Activated naive CD8-positive, alpha-beta T cell (primary cell): Measurements from ENCODE around the gene KRTAP9-7.
"Not testable (repeated sequence)": the region's sequence is repeated elsewhere in the genome, so short reads cannot be mapped to it uniquely, and the experiment has no call there.

Experiments
- H3K27ac Mint-ChIP-seq: one replicate; pipeline ENCODE4 v1.8.0; 2021; ENCODE audit warnings: mixed read lengths
- H3K27me3 Mint-ChIP-seq: one replicate; pipeline ENCODE4 v1.8.0; 2021; ENCODE audit warnings: mixed read lengths
- H3K36me3 Mint-ChIP-seq: one replicate; pipeline ENCODE4 v1.8.0; 2021; ENCODE audit warnings: mixed read lengths
- H3K4me1 Mint-ChIP-seq: one replicate; pipeline ENCODE4 v1.8.0; 2021; ENCODE audit warnings: low read depth, mixed read lengths
- H3K4me3 Mint-ChIP-seq: one replicate; pipeline ENCODE4 v1.8.0; 2021; ENCODE audit warnings: mild to moderate bottlenecking, mixed read lengths
- H3K9me3 Mint-ChIP-seq: one replicate; pipeline ENCODE4 v1.8.0; 2021; ENCODE audit warnings: low read depth, mixed read lengths

Gene KRTAP9-7

GRCh38 chr17:41256291-41256685 is 19.2 kb upstream of the KRTAP9-7 start:
- peaks cover 12% of the 10 kb centered on the region for H3K4me1 Mint-ChIP-seq
- H3K27me3 Mint-ChIP-seq = peaks cover 5% of the 10 kb centered on the region
- no peaks in the 10 kb centered on the region for H3K9me3 Mint-ChIP-seq

GRCh38 chr17:41258406-41258805 is 17.1 kb upstream of the KRTAP9-7 start:
- Mint-ChIP-seq H3K4me1 (peaks cover 14% of the 10 kb centered on the region), H3K4me3 (no peak overlapping the region), H3K27ac (no peak overlapping the region), H3K36me3 (peaks cover 10% of the 10 kb centered on the region), H3K9me3 (no peaks in the 10 kb centered on the region), H3K27me3 (peaks cover 4% of the 10 kb centered on the region)

More at GRCh38 chr17:41256291-41256685, 19.2 kb upstream of the KRTAP9-7 start:
- no peak overlapping the region for H3K27ac Mint-ChIP-seq
- H3K36me3 Mint-ChIP-seq = peaks cover 8% of the 10 kb centered on the region
- H3K4me3 Mint-ChIP-seq = no peak overlapping the region

GRCh38 chr17:41263212-41263611 is 12.3 kb upstream of the KRTAP9-7 start:
- Mint-ChIP-seq H3K27me3 (peaks cover 3% of the 10 kb centered on the region), H3K4me3 (no peak overlapping the region), H3K36me3 (peaks cover 10% of the 10 kb centered on the region), H3K9me3 (no peaks in the 10 kb centered on the region), H3K4me1 (peaks cover 14% of the 10 kb centered on the region), H3K27ac (no peak overlapping the region)

- H3K36me3 Mint-ChIP-seq = peaks cover 7% of the 10 kb centered on the region
- no peaks in the 10 kb centered on the region for H3K9me3 Mint-ChIP-seq
- H3K4me1 Mint-ChIP-seq = peaks cover 14% of the 10 kb centered on the region
- peaks cover 3% of the 10 kb centered on the region for H3K27me3 Mint-ChIP-seq
- no peak overlapping the region for H3K27ac Mint-ChIP-seq
- no peak overlapping the region for H3K4me3 Mint-ChIP-seq
Observed at GRCh38 chr17:41264599-41264998, 10.9 kb upstream of the KRTAP9-7 start.

- peaks cover 13% of the 10 kb centered on the region for H3K4me1 Mint-ChIP-seq
- peaks cover 7% of the 10 kb centered on the region for H3K36me3 Mint-ChIP-seq
- no peak within 1 kb of the TSS for H3K4me3 Mint-ChIP-seq
- peaks cover 3% of the 10 kb centered on the region for H3K27me3 Mint-ChIP-seq
- H3K9me3 Mint-ChIP-seq = no peaks in the 10 kb centered on the region
- no peak within 1 kb of the TSS for H3K27ac Mint-ChIP-seq
Observed at GRCh38 chr17:41265078-41265477, 10.4 kb upstream of the KRTAP9-7 start, which contains the start of gene KRTAP9-6. Gene KRTAP9-6, plus strand, starts transcription at chr17:41265378. Its CDS starts 0 bp downstream, at chr17:41265378.

- Mint-ChIP-seq H3K4me1 (peaks cover 4% of the 10 kb centered on the region), H3K27me3 (peaks cover 3% of the 10 kb centered on the region), H3K27ac (no peak overlapping the region)
Observed at GRCh38 chr17:41267711-41268110, 7.8 kb upstream of the KRTAP9-7 start.

GRCh38 chr17:41271323-41271722 is 4.2 kb upstream of the KRTAP9-7 start:
- not testable (repeated sequence) for H3K36me3 Mint-ChIP-seq, H3K27ac Mint-ChIP-seq, H3K9me3 Mint-ChIP-seq, H3K27me3 Mint-ChIP-seq, H3K4me3 Mint-ChIP-seq, H3K4me1 Mint-ChIP-seq

More at GRCh38 chr17:41267711-41268110, 7.8 kb upstream of the KRTAP9-7 start:
- Mint-ChIP-seq H3K4me3 (no peak overlapping the region), H3K9me3 (no peaks in the 10 kb centered on the region), H3K36me3 (no peaks in the 10 kb centered on the region)

GRCh38 chr17:41271858-41272257 is 3.6 kb upstream of the KRTAP9-7 start:
- Mint-ChIP-seq H3K4me3 (no peak overlapping the region), H3K4me1 (peaks cover 5% of the 10 kb centered on the region), H3K36me3 (no peaks in the 10 kb centered on the region), H3K27ac (no peak overlapping the region), H3K9me3 (no peaks in the 10 kb centered on the region), H3K27me3 (peaks cover 6% of the 10 kb centered on the region)

GRCh38 chr17:41278176-41278955 is 2.9 kb downstream of the KRTAP9-7 start:
- peaks cover 2% of the 10 kb centered on the region for H3K36me3 Mint-ChIP-seq
- H3K9me3 Mint-ChIP-seq = no peaks in the 10 kb centered on the region

GRCh38 chr17:41284043-41284442 is 8.5 kb downstream of the KRTAP9-7 start:
- Mint-ChIP-seq H3K36me3 (no peaks in the 10 kb centered on the region), H3K4me3 (no peak overlapping the region), H3K27me3 (no peaks in the 10 kb centered on the region), H3K9me3 (no peaks in the 10 kb centered on the region), H3K4me1 (peaks cover 16% of the 10 kb centered on the region), H3K27ac (no peak overlapping the region)

More at GRCh38 chr17:41278176-41278955, 2.9 kb downstream of the KRTAP9-7 start:
- Mint-ChIP-seq H3K4me3 (no peak overlapping the region), H3K27ac (no peak overlapping the region), H3K27me3 (peaks cover 3% of the 10 kb centered on the region), H3K4me1 (peaks cover 2% of the 10 kb centered on the region)

GRCh38 chr17:41284546-41284945 is 9.0 kb downstream of the KRTAP9-7 start:
- H3K27me3 Mint-ChIP-seq = no peaks in the 10 kb centered on the region
- no peaks in the 10 kb centered on the region for H3K9me3 Mint-ChIP-seq
- H3K36me3 Mint-ChIP-seq = no peaks in the 10 kb centered on the region
- H3K4me3 Mint-ChIP-seq = no peak overlapping the region
- H3K27ac Mint-ChIP-seq = no peak overlapping the region
- H3K4me1 Mint-ChIP-seq = peaks cover 16% of the 10 kb centered on the region

GRCh38 chr17:41287050-41287449 is 11.6 kb downstream of the KRTAP9-7 start:
- Mint-ChIP-seq H3K27me3 (no peaks in the 10 kb centered on the region), H3K9me3 (no peaks in the 10 kb centered on the region), H3K4me1 (peaks cover 16% of the 10 kb centered on the region), H3K4me3 (no peak overlapping the region), H3K36me3 (no peaks in the 10 kb centered on the region), H3K27ac (no peak overlapping the region)

- Mint-ChIP-seq H3K27ac (no peak overlapping the region), H3K27me3 (no peaks in the 10 kb centered on the region), H3K4me1 (no peaks in the 10 kb centered on the region)
Observed at GRCh38 chr17:41294016-41294415, 18.5 kb downstream of the KRTAP9-7 start.

GRCh38 chr17:41296846-41297245 is 21.3 kb downstream of the KRTAP9-7 start:
- H3K9me3 Mint-ChIP-seq = peaks cover 4% of the 10 kb centered on the region
- no peak overlapping the region for H3K4me3 Mint-ChIP-seq
- peaks cover 3% of the 10 kb centered on the region for H3K36me3 Mint-ChIP-seq
- H3K27ac Mint-ChIP-seq = no peak overlapping the region
- peaks cover 12% of the 10 kb centered on the region for H3K4me1 Mint-ChIP-seq
- no peaks in the 10 kb centered on the region for H3K27me3 Mint-ChIP-seq

More at GRCh38 chr17:41294016-41294415, 18.5 kb downstream of the KRTAP9-7 start:
- Mint-ChIP-seq H3K9me3 (no peaks in the 10 kb centered on the region), H3K4me3 (no peak overlapping the region), H3K36me3 (no peaks in the 10 kb centered on the region)

- H3K9me3 Mint-ChIP-seq = peaks cover 4% of the 10 kb centered on the region
- H3K4me1 Mint-ChIP-seq = peaks cover 17% of the 10 kb centered on the region
- no peak overlapping the region for H3K27ac Mint-ChIP-seq
Observed at GRCh38 chr17:41298458-41299135, 23.1 kb downstream of the KRTAP9-7 start.

More at GRCh38 chr17:41298458-41299135, 23.1 kb downstream of the KRTAP9-7 start:
- H3K36me3 Mint-ChIP-seq = peaks cover 5% of the 10 kb centered on the region
- no peaks in the 10 kb centered on the region for H3K27me3 Mint-ChIP-seq
- H3K4me3 Mint-ChIP-seq = no peak overlapping the region
